Astrocyte (in vitro differentiated cells and primary cell): ENCODE measurements around the gene NELFB. TPM values are rescaled to one million over a fixed set of nuclear protein-coding genes. Genes with fewer than 3 reads are reported as not detected.
A peak's percentile ranks its signal among the peaks of the same experiment; 100 is the strongest.

Experiments used
- DNase-seq: peaks from one replicate; pipeline ENCODE4 v3.0.0-alpha.2; 2010; ENCODE audit warnings: low read depth
- FAIRE-seq: peaks from 2 replicates; lab custom pipeline; 2011; peaks lifted over from hg19 to GRCh38; lab: Jason Lieb, UNC
- H2AFZ ChIP-seq: 2 replicates; pipeline ENCODE4 v1.6.0; 2012; ENCODE audit warnings: low read depth, low read length, inconsistent platforms
- H3K27ac ChIP-seq: 2 replicates; pipeline ENCODE4 v1.5.1; 2011; ENCODE audit warnings: low read depth, low read length, inconsistent platforms
- H3K27me3 ChIP-seq: 2 replicates; pipeline ENCODE4 v1.6.0; 2011; ENCODE audit warnings: low read length, inconsistent platforms; ENCODE audit not compliant: insufficient read depth
- H3K36me3 ChIP-seq: 2 replicates; pipeline ENCODE4 v1.5.1; 2011; ENCODE audit warnings: low read length, inconsistent platforms; ENCODE audit not compliant: insufficient read depth
- H3K4me1 ChIP-seq: 2 replicates; pipeline ENCODE4 v1.5.1; 2011; ENCODE audit warnings: low read length, inconsistent platforms; ENCODE audit not compliant: insufficient read depth
- H3K4me2 ChIP-seq: 2 replicates; pipeline ENCODE4 v1.6.0; 2012; ENCODE audit warnings: low read length, inconsistent platforms
- H3K4me3 ChIP-seq: 2 replicates; pipeline ENCODE4 v1.5.1; 2011; ENCODE audit warnings: low read depth, mild to moderate bottlenecking, low read length, inconsistent platforms; ENCODE audit not compliant: insufficient read depth
- H3K79me2 ChIP-seq: 2 replicates; pipeline ENCODE4 v1.6.0; 2012; ENCODE audit warnings: mild to moderate bottlenecking, low read length, inconsistent platforms; ENCODE audit not compliant: insufficient read depth
- H3K9ac ChIP-seq: 2 replicates; pipeline ENCODE4 v1.6.0; 2012; ENCODE audit warnings: mild to moderate bottlenecking, low read length, inconsistent platforms
- H3K9me3 ChIP-seq: 2 replicates; pipeline ENCODE4 v1.5.1; 2012; ENCODE audit warnings: low read depth, mild to moderate bottlenecking, low read length, inconsistent platforms; ENCODE audit not compliant: insufficient read depth
- H4K20me1 ChIP-seq: 2 replicates; pipeline ENCODE4 v1.6.0; 2012; ENCODE audit warnings: low read length, inconsistent platforms; ENCODE audit not compliant: insufficient read depth
- H3K27ac Mint-ChIP-seq: one replicate; pipeline ENCODE4 v1.8.0; 2021; ENCODE audit warnings: mild to moderate bottlenecking, mixed read lengths; ENCODE audit not compliant: unreplicated experiment
- H3K27me3 Mint-ChIP-seq: one replicate; pipeline ENCODE4 v1.8.0; 2021; ENCODE audit warnings: low read depth, mixed read lengths; ENCODE audit not compliant: unreplicated experiment
- H3K36me3 Mint-ChIP-seq: one replicate; pipeline ENCODE4 v1.8.0; 2021; ENCODE audit warnings: low read depth, mixed read lengths; ENCODE audit not compliant: unreplicated experiment
- H3K4me1 Mint-ChIP-seq: one replicate; pipeline ENCODE4 v1.8.0; 2021; ENCODE audit warnings: low read depth, mixed read lengths; ENCODE audit not compliant: unreplicated experiment
- H3K4me3 Mint-ChIP-seq: one replicate; pipeline ENCODE4 v1.8.0; 2021; ENCODE audit warnings: mild to moderate bottlenecking, moderate library complexity, mixed read lengths; ENCODE audit not compliant: unreplicated experiment
- H3K9me3 Mint-ChIP-seq: one replicate; pipeline ENCODE4 v1.8.0; 2021; ENCODE audit warnings: mild to moderate bottlenecking, mixed read lengths; ENCODE audit not compliant: unreplicated experiment
- CTCF ChIP-seq: IDR thresholded peaks from 2 replicates; pipeline ENCODE4 v1.5.1; 2011; ENCODE audit warnings: low read depth, mild to moderate bottlenecking, inconsistent platforms, low read length, moderate library complexity; ENCODE audit not compliant: insufficient read depth
- EZH2 ChIP-seq: IDR thresholded peaks from 2 replicates; pipeline ENCODE4 v1.6.1; 2012; ENCODE audit warnings: mild to moderate bottlenecking, low read length, inconsistent platforms; ENCODE audit not compliant: insufficient read depth
- total RNA-seq: library from RNA; stranded (reverse); gene quantifications from 2 replicates; pipeline ENCODE4 v1.2.1, GENCODE V29; 2021

Gene NELFB
- total RNA-seq, 1 donor from 2014 or later, result 48.9 TPM

- Mint-ChIP-seq H3K27me3 (no peaks in the 10 kb centered on the region), H3K36me3 (no peaks in the 10 kb centered on the region), H3K9me3 (no peaks in the 10 kb centered on the region), H3K4me3 (no peak overlapping the region), H3K4me1 (no peaks in the 10 kb centered on the region), H3K27ac (no peak overlapping the region)
- TF ChIP-seq EZH2 (no peak), CTCF (no peak)
- DNase-seq (no peak), FAIRE-seq (no peak)
- Histone ChIP-seq H3K79me2 (no peaks in the 10 kb centered on the region), H3K27me3 (no peaks in the 10 kb centered on the region), H3K27ac (no peak overlapping the region), H3K36me3 (no peaks in the 10 kb centered on the region), H2AFZ (no peak overlapping the region), H3K4me1 (peaks cover 5% of the 10 kb centered on the region), H3K4me3 (no peak overlapping the region), H3K4me2 (no peak overlapping the region), H3K9ac (no peak overlapping the region), H3K9me3 (no peaks in the 10 kb centered on the region), H4K20me1 (no peaks in the 10 kb centered on the region)
Observed at GRCh38 chr9:137314561-137315560, 59.7 kb downstream of the NELFB start.

- no peak for TF ChIP-seq EZH2
- no peaks in the 10 kb centered on the region for H3K9me3 Mint-ChIP-seq
- Histone ChIP-seq H3K4me2 (peak overlapping the region; percentile 30), H3K4me1 (peaks cover 5% of the 10 kb centered on the region), H3K27me3 (no peaks in the 10 kb centered on the region), H3K4me3 (no peak overlapping the region), H4K20me1 (no peaks in the 10 kb centered on the region), H3K36me3 (no peaks in the 10 kb centered on the region), H3K27ac (no peak overlapping the region), H2AFZ (no peak overlapping the region), H3K9me3 (no peaks in the 10 kb centered on the region), H3K79me2 (no peaks in the 10 kb centered on the region), H3K9ac (no peak overlapping the region)
- no peaks in the 10 kb centered on the region for H3K4me1 Mint-ChIP-seq
- DNase-seq, result no peak
- H3K27ac Mint-ChIP-seq, result no peak overlapping the region
- no peaks in the 10 kb centered on the region for H3K27me3 Mint-ChIP-seq
- no peaks in the 10 kb centered on the region for H3K36me3 Mint-ChIP-seq
- FAIRE-seq, result no peak
- H3K4me3 Mint-ChIP-seq, result no peak overlapping the region
Observed at GRCh38 chr9:137315581-137316011, 60.5 kb downstream of the NELFB start.

GRCh38 chr9:137316012-137316981, 61.2 kb downstream of the NELFB start:
- no peaks in the 10 kb centered on the region for H3K36me3 Mint-ChIP-seq
- Histone ChIP-seq H3K36me3 (no peaks in the 10 kb centered on the region), H3K4me1 (peaks cover 7% of the 10 kb centered on the region), H3K4me3 (no peak overlapping the region), H3K9ac (peak overlapping the region; percentile 37), H4K20me1 (no peaks in the 10 kb centered on the region), H3K27me3 (no peaks in the 10 kb centered on the region), H3K79me2 (no peaks in the 10 kb centered on the region), H3K4me2 (peak overlapping the region; percentile 53), H2AFZ (no peak overlapping the region), H3K9me3 (no peaks in the 10 kb centered on the region), H3K27ac (no peak overlapping the region)
- no peak overlapping the region for H3K27ac Mint-ChIP-seq
- TF ChIP-seq EZH2 (no peak), CTCF (no peak)
- FAIRE-seq (no peak), DNase-seq (no peak)
- no peak overlapping the region for H3K4me3 Mint-ChIP-seq
- no peaks in the 10 kb centered on the region for H3K9me3 Mint-ChIP-seq
- H3K4me1 Mint-ChIP-seq, result no peaks in the 10 kb centered on the region
- no peaks in the 10 kb centered on the region for H3K27me3 Mint-ChIP-seq
